GF-D8 (cell line): ENCODE data around the gene SYNPO.

Source experiments
- DNase-seq: peaks from one replicate; lab custom pipeline; 2025; lab: John Stamatoyannopoulos, UW

SYNPO gene

DNA sequence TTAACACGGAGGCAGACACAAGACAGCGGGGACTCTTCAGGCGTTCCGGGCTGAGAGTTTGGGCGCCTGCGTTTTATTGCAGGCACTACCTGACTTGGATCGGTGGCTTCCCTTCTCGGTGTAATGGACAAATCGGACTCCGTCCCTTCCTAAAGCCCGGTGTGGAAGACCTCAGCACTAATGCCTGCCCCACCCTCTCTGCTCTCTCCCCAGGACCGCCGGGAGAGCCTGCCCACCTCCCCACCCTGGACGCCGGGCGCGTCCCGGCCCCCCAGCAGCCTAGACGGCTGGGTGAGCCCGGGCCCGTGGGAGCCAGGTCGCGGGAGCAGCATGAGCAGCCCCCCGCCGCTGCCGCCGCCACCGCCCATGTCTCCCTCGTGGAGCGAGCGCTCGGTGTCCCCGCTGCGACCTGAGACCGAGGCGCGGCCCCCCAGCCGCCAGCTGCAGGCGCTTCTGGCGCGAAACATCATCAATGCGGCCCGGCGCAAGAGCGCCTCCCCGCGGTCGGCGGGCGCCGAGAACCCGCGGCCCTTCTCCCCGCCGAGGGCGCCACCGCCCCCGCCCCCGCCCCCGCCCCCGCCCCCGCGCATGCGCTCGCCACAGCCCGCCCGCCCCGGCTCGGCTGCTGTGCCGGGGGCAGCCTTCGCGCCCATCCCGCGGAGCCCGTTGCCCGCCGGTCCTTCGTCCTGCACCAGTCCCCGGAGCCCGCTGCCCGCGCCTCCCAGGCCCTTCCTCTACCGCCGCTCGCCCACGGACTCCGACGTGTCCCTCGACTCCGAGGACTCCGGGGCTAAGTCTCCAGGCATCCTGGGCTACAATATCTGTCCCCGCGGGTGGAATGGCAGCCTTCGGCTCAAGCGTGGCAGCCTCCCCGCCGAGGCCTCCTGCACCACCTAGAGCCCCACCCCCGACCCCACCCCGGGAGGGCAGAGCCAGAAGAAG is 16.0 kb downstream of the SYNPO start:
- no peak for DNase-seq

DNA sequence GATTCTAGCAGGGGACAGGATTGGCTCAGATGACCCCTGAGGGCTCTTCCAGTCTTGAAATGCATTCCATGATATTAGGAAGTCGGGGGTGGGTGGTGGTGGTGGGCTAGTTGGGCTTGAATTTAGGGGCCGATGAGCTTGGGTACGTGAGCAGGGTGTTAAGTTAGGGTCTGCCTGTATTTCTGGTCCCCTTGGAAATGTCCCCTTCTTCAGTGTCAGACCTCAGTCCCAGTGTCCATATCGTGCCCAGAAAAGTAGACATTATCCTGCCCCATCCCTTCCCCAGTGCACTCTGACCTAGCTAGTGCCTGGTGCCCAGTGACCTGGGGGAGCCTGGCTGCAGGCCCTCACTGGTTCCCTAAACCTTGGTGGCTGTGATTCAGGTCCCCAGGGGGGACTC is 17.7 kb downstream of the SYNPO start:
- DNase-seq = no peak

DNA sequence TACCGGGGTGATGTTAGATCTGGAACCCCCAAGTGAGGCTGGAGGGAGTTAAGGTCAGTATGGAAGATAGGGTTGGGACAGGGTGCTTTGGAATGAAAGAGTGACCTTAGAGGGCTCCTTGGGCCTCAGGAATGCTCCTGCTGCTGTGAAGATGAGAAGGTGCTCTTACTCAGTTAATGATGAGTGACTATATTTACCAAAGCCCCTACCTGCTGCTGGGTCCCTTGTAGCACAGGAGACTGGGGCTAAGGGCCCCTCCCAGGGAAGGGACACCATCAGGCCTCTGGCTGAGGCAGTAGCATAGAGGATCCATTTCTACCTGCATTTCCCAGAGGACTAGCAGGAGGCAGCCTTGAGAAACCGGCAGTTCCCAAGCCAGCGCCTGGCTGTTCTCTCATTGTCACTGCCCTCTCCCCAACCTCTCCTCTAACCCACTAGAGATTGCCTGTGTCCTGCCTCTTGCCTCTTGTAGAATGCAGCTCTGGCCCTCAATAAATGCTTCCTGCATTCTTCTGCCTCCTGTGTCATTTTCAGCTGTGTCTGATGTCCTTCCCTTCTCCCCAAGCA is 18.3 kb downstream of the SYNPO start:
- no peak for DNase-seq

DNA sequence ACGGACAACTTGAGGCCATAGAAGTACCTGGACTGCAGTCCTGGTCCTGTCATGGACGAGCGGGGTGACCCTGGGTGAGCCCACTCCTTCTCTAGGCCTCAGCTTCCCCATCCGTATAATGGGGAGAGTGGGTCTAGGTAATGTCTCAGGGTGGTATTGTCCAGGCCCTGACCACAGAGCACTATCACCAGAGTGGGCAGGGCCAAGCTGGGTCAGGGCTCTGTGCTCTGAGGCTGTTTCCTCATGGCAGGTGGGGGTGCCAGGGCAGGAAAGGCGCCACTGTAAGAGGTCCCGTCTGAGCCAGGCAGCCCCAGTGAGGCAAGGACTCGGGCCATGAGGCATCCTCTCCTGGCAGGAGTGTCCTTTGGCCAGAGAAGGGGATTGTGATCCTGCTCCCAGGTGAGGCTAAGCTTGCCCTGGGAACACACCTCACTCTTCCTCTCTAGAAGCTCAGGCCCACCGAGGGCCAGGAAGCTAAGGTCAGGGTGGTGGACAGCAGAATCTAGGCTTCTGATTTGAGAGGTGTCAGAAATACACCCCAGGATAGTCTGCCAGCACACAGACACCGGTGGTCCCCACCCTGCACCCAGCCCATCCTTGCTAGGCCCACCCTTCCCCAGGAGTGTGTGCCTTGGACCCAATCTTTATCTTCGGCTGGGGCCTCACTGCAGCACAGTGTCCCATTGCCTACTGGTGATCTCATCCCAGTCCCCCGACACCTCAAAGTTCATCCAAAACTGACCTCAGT is 19.1 kb downstream of the SYNPO start:
- DNase-seq = no peak

DNA sequence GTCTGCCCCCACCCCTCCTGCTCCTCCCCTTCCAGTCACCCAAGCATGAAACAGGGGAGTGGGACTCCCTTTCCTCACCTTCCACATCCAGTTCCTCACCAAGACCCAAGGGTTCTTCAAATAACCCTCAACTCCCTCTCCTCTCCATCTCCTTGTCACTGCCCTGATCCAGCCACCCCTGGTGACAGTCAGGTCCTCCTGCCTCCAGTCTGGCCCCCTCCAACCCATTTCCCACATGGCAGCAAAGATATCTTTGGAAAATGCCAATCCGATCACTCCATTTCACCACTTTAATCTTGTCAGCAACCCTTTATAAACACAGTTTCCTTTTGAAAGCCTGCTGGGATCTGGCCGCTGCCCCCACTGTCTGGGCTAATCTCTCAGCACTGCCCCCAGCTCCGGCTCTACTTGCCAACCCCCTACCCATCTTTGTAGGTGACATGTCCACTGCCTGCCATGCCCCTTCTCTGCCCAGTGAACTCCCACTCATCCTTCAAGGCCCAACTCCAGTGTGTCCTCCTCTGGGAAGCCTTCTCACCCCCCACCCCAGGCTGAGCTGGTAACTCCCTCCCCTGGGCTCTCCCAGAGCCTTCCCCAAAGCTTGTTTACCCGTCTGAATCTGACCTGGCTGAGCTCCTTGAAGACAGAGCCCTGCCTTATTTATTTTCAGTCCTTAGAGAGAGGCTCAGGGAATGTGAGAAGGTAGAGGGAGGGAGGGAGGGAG is 19.8 kb downstream of the SYNPO start:
- DNase-seq = no peak

DNA sequence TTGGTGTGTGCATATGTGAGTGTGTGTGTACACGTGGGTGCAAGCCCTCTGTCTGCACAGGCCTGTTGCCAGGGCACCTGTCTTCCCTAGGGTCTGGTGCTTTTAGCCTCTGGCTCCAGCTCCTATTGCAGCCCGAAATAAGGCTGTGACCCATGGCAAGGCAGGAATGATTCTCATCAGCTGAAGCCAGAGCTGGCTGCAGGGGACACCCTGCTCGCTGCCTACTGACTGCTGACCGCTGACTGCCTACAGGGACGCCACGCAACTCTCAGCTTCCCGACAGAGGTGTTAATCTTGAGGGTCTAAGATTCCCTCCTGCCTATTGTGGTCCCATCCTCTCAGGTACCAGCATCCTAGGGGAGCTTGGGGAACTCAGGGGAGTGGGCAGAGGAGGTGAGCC is 20.6 kb downstream of the SYNPO start, which contains the start of gene MYOZ3:
TSS of gene MYOZ3 (plus strand) at position 166 of the 400 bp plus-strand sequence. CDS start 1,691 bp downstream, outside the sequence.
- DNase-seq = no peak

DNA sequence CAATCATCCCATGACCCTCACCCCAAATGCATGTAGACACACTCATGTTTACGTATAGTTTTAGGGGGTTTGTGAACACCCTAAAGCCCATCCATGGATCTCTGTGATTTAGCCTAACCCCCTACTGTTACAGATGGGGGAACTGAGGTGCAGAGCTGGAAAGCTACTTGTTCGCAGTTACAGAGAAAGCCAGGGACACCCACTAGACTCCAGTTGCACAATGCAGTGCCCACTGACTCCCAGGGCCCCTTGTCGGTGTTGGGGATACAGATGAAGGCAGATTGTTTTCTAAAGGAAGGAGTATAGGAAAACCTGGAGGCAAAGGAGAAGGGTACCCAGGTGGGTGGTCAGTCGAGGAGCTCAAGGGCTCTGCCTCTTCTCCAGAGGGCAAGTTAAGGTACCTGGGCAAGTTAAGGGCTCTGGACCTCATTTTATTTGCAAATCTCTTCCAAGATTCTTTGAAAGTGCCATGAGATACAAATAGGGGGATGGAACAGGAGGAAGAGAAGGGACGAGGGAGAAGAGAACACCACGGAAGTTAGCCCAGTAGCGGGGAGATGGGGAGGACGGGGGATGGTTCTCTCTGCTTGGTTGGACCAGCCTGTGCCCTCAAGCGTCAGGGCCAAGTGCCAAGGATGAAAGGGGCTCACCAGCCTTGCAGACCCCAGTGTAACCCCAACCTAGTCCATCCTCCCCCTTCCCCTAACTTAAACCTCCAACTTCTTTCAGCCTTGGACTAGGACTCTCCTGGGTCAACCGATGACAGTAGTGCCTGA is 21.5 kb downstream of the SYNPO start:
- no peak for DNase-seq

DNA sequence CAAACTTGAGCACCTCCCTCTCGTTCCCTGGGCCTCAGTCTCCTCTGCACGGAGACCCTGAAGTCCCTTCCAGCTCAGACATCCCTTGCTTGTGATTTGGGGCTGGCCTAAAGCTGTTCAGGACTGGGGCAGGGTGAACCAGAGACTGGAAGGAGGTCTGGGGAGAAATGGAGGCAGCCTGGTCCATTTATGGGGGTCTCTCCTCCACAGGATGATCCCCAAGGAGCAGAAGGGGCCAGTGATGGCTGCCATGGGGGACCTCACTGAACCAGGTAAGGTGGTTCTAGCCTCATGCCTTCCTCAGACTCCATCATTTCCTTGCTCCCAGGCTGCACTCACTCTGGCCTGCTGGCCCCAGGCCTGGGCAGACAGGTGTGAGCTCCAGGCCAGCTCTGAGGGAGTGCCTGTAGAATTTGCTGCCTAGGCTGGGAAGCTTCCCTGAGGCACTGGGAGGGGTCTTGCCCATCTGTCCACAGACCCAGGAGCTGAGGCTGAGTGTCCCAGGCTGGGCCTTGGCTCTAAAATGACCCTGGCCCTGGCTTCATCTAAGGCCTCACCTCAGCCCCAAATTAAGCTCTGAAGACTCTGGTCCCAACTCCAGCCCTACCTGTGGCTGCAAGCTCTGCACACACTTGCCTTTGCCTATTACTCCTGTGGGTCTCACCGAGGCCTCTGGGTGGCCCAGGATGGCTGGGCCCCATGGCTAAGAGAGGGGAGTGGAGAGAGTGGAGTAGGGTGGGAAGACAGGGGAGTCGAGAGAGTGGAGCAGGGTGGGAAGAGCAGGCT is 22.5 kb downstream of the SYNPO start:
- DNase-seq = no peak

DNA sequence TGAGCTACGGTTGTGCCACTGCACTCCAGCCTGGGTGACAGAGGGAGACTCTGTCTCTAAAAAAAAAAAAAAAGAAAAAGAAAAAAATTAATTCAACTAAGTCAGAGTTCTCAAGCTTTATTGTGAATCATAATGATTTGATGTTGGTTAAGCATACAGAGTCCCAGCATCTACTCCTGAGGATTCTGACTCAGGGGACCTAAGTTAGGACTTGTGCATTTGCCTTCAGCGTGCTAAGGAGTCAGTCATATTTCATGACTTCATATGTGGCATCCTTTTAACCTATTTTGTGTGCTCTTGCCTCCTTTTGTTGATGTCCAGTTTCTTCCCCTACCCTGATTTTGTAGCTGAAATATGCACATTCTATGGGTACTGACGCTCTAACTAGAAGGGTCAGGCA is 23.5 kb downstream of the SYNPO start:
- DNase-seq = no peak

DNA sequence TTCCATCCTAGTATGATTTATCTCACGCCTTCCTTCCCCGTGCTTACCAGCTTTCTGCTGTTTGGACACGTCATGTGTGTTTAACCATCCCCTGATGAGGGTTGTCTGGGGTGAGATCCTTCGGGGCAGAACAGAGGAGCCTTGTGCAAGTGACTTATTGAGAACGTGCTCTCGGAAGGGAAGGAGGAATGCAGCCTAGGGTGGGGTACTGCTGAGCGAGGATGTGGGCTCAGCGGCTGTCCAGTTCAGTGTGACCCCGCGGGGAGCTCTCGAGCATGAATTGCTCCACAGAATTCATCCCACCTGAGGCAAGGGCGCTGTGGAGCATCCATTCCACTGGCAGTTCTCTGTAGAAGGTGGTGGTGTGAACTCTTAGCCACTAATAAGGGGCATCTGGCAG is 24.6 kb downstream of the SYNPO start:
- DNase-seq = no peak

DNA sequence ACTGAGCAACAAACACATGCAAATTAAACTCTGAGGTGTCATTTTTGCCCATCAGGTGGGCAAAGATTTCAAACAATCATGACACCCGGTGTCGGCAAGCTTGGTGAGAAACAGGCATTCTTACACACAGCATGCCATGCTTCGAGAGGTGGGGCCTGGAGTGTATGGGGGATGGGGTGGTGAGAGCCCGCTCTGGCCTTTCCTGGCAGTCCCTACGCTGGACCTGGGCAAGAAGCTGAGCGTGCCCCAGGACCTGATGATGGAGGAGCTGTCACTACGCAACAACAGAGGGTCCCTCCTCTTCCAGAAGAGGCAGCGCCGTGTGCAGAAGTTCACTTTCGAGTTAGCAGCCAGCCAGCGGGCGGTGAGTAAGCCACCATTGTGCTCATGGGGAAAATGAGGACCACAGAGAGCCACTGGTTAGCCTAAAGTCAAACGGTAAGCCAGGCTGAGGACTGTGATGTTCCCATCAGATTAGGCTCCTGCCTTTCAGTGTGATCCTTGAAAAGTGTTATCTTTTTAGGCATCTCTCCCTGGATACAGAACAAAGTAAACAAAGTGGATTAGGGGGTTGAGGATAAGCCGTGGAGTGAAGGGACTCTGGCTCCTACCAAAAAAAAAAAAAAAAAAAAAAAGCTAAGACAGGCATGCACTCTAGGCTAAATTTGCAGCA is 30.0 kb downstream of the SYNPO start:
- DNase-seq = no peak

DNA sequence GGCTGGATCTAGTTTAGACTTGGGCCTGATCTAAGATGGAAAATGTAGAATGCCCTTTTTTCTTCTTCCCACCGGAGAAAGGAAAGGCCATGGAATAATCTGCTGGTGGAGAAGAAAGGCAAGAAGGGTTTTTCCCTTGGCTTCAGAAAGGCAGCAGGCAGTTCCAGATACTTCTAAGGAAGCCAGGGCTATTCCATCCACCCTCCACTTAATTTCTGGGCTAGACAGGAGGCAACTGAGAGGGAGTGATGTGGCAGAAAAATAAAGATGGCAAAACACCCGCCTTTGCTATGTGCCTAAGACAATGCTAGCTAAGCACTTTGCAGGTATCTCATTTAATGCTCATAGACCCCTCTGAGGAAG is 30.5 kb downstream of the SYNPO start:
- DNase-seq = no peak

DNA sequence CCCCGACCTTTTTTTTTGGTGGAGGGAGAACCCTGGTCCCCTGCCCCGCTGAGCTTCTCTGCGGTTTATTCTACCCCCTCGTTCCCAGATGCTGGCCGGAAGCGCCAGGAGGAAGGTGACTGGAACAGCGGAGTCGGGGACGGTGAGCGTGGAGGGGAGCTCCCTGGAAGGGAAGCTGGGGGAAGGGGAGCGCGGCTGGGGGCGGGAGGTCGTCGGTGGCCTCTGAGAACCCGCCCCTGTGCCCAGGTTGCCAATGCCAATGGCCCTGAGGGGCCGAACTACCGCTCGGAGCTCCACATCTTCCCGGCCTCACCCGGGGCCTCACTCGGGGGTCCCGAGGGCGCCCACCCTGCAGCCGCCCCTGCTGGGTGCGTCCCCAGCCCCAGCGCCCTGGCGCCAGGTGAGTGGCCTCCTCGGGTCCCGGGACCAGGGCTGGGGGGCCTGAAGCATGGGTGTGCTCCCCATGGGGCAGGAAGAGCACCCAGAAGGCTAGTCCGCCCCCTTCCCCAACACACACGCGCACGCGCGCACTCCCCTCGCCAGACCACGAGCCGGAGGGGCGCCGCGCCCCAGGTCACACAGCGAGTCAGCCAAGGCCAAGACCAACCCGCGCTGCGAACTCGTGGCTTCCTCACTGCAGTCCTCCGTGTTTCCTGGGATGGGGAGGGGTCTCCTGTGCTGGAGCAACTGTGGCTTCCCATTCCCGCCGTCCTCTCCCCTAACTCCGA is 31.2 kb downstream of the SYNPO start:
- DNase-seq = no peak

DNA sequence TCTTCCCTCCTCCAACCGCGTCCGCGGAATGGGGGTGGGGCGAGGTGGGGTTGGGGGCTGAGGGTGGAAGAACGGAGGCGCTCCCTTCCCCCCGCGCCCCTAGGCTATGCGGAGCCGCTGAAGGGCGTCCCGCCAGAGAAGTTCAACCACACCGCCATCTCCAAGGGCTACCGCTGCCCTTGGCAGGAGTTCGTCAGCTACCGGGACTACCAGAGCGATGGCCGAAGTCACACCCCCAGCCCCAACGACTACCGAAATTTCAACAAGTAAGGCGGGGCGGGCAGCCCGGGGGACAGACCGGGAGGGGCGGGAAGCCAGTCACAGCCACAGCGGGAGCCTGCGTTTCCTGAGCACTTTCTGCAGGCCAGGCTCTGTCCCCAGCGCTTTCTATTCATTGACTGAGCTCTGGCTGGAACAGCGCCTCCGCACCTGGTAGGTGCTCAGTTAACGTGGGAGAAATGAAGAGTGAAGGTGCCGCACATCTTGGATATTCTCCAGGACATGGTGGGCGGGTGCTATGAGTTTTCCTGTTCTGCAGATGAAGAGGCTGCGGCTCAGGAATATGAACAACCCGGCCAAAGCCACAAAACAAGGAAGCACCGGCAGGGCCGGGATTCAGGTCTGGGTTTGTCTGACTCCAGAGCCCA is 31.9 kb downstream of the SYNPO start:
- peak; percentile 48 for DNase-seq

DNA sequence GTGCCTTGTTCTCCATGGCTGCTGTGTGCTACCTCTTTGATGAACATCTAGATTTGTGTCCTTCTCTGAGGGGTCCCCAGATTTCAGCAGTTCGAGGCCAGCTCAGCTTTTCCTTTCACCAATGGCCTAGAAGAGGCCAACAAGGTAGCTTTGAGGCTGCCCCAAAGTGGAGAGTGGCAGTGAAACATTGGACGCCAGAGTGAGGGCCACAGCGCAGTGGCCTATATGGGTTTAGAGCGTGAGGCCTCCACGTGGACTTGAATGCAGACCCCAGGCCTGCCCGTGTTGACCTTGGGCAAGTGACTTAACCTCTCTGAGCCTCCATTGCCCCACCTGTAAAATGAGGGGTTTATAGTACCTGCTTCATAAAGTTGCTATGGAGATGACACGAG is 32.4 kb downstream of the SYNPO start:
- no peak for DNase-seq

DNA sequence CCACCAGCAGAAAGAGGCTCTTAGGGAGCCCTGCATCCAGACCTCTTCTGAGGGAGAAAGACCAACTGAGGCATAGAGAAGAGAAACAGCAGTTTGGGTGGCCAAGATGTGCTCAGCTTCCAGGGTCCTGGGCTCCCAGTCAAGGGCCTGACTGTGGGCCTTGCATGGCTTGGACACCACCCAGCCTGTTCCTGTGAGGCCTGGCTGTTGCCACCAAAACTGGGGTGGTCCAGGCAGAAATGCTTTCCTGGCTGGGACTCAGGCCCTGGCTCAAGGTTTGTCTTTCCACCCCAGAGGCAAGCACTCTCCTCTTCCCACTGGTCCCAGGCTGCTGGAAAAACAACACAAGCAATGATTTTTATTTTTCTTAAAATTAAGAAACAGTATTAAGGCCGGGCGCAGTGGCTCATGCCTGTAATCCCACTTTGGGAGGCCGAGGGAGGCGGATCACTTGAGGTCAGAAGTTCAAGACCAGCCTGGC is 33.9 kb downstream of the SYNPO start:
- DNase-seq = no peak

DNA sequence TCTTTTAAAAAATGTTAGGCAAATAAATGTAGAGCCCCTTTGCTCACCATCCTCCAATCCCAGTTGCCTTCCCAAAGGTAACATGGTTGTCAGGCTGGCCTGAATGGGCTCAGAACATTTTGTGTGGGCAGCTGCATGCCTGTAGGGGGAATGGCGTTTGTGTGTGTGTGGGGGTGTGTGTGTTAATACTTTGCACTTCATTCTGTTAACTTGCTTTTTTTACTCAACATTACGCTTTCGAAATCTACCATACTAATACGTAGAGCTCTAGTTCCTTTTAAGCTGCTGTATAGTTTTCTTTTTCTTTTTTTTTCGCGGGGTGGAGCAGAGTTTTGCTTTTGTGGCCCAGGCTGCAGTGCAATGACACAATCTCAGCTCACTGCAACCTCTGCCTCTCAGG is 34.6 kb downstream of the SYNPO start:
- no peak for DNase-seq

DNA sequence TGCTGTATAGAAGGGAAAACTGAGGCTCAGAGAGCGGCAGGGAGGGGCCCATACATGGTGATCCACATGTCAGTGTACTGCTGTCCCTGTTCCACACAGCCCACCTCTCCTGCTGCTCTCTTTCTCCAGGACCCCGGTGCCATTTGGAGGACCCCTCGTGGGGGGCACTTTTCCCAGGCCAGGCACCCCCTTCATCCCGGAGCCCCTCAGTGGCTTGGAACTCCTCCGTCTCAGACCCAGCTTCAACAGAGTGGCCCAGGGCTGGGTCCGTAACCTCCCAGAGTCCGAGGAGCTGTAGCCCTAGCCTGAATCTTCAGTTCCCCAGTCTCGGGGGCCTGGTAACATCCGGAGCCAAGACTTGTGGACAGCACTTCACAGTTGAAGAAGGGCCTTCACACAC is 36.1 kb downstream of the SYNPO start:
- no peak for DNase-seq

DNA sequence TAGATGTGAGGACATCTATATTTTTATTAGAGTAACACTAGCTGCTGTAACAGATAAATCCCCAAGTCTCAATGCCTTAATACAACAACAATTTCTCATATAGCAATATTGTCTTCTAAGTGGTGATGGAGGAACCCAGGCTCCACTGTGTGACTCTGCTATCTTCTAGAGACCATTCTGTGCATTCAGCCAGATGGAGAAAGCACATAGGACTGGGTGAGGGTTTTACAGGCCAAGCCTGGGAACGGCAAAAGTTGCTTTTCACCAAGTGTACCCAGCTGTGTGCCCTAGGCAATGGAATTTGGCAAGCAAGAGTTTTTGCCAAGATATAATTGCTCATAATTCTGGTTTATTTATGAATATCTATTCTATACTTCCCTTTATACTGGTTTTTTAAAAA is 48.7 kb downstream of the SYNPO start:
- no peak for DNase-seq
